ENCODE results near the gene FLOT1. TPM values are rescaled to one million over a fixed set of nuclear protein-coding genes. Genes with fewer than 3 reads are reported as not detected.
"Not testable (repeated sequence)": the region's sequence is repeated elsewhere in the genome, so short reads cannot be mapped to it uniquely, and the experiment has no call there.

Gene FLOT1
- total and polyA plus RNA-seq, 2 of the 13 experiments (the other 11 are each of a cell fraction or from before 2014, with no cell fraction given): 82.3 to 130 TPM

DNA sequence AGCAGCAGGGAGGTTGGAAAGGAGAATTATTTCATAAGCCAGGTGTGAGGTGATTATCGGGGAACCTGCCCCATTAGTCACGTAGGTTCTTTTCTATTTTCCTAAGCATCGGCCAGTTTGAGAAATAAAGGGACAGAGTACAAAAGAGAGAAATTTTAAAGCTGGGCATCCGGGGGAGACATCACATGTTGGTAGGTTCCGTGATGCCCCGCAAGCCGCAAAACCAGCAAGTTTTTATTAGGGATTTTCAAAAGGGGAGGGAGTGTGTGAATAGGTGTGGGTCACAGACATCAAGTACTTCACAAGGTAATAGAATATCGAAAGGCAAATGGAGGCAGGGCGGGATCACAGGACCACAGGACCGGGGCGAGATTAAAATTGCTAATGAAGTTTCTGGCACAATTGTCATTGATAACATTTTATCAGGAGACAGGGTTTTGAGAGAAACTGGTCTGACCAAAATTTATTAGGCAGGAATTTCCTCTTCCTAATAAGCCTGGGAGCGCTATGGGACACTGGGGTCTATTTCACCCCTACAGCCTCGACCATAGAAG lies 22.1 kb upstream of the FLOT1 start (continued):
- TF ChIP-seq TFE3 (CRISPR knock-in tag; IDR thresholded peaks at IDR 0.05) (peak; percentile 11; the same call in 1 of the 2 replicates), GABPA (CRISPR knock-in tag; IDR thresholded peaks at IDR 0.05; ENCODE audit: low read depth) (peak; percentile 51; the same call in 1 of the 2 replicates), RBFOX2 (IDR thresholded peaks at IDR 0.05; ENCODE audit: low read depth, low read length) (peak; percentile 43; the same call in 1 of the 2 replicates), TBX2 (CRISPR knock-in tag; IDR thresholded peaks at IDR 0.05; ENCODE audit: borderline replicate concordance) (peak; percentile 99), AHDC1 (CRISPR knock-in tag; IDR thresholded peaks at IDR 0.05; ENCODE audit: borderline replicate concordance) (0 out of 2 replicates have a peak, but pooled peaks have one; percentile 58)
- TF ChIP-seq, protein P1, sequence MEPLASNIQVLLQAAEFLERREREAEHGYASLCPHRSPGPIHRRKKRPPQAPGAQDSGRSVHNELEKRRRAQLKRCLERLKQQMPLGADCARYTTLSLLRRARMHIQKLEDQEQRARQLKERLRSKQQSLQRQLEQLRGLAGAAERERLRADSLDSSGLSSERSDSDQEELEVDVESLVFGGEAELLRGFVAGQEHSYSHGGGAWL (CRISPR knock-in tag; IDR thresholded peaks at IDR 0.05): peak; percentile 38; the same call in 1 of the 2 replicates
- not testable (repeated sequence) for TF ChIP-seq GABPA (IDR thresholded peaks at IDR 0.05; ENCODE audit: low read depth, low read length)
